ENCODE results near the gene RBM15B. TPM values are rescaled to one million over a fixed set of nuclear protein-coding genes. Genes with fewer than 3 reads are reported as not detected.

Gene RBM15B
- total and polyA plus RNA-seq, 3 donors from 2014 or later: 27.1 to 41.4 (median 33.9) TPM

DNA sequence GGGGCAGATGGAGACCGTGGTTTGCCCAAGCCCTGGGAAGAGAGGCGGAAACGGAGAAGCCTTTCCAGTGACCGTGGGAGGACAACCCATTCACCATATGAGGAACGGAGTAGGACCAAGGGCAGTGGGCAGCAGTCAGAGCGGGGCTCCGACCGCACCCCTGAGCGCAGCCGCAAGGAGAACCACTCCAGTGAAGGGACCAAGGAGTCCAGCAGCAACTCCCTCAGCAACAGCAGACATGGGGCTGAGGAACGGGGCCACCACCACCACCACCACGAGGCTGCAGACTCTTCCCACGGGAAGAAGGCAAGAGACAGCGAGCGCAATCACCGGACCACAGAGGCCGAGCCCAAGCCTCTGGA lies 2.0 kb downstream of the RBM15B start:
- intact Hi-C loops (cut with DNase I; ENCODE audit: low total_unique reads): loop anchor here (10.0 kb wide), 2 partner anchors 102 to 272 kb away; no protein-coding TSS in a partner anchor
- Histone ChIP-seq H3K4me3 (no peak overlapping the region), H3K4me1 (peaks cover 36% of the 10 kb centered on the region), H3K36me3 (ENCODE audit: low read depth, missing control alignments) (no peaks in the 10 kb centered on the region), H3K9me3 (no peaks in the 10 kb centered on the region), H3K27ac (no peak overlapping the region), H3K27me3 (no peaks in the 10 kb centered on the region)
- WGBS, 2 donors: 73 to 74% methylated on average over 8 to 17 of the region's 17 CpGs
- no peak for DNase-seq
- TF ChIP-seq POLR2A (IDR thresholded peaks at IDR 0.05): no peak

GRCh38 chr3:51393564-51393963 lies 2.5 kb downstream of the RBM15B start:
- no peak for TF ChIP-seq CTCF (IDR thresholded peaks at IDR 0.05)
- TF ChIP-seq POLR2A (IDR thresholded peaks at IDR 0.05): no peak
- no peak for DNase-seq
- no peaks in the 10 kb centered on the region for H3K27me3 ChIP-seq
- peaks cover 36% of the 10 kb centered on the region for H3K4me1 ChIP-seq
- H3K27ac ChIP-seq: no peak overlapping the region
- intact Hi-C loops (cut with DNase I; ENCODE audit: low total_unique reads): loop anchor here (10.0 kb wide), 2 partner anchors 101 to 271 kb away; no protein-coding TSS in a partner anchor
- WGBS, 2 donors: 73 to 76% methylated on average over 3 to 14 of the region's 14 CpGs
- no peak overlapping the region for H3K4me3 ChIP-seq
- no peaks in the 10 kb centered on the region for H3K36me3 ChIP-seq (ENCODE audit: low read depth, missing control alignments)
- H3K9me3 ChIP-seq: no peaks in the 10 kb centered on the region

DNA sequence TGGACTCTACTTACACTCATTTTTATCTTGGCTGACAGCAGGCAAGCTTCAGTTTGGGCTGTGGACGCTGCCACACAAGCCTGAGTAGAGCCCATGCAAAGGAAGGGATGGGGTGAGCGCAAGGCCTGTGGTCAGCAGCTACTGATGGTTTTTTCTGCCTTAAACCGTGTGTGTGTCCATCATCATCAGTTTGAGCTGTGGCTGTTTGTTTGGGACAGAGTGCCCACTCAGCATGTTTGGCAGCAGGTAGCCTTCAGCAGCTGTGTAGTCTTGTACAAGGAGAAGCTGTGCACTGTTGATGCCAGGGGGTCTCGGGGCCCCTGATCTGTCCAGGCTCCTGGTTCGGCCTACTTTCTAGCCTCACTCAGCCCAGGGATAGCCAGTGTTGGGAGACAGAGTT lies 3.5 kb downstream of the RBM15B start:
- TF ChIP-seq POLR2A (IDR thresholded peaks at IDR 0.05) (no peak), CTCF (IDR thresholded peaks at IDR 0.05) (no peak)
- WGBS, 2 donors: 70 to 93% methylated on average over 5 of the region's 5 CpGs
- intact Hi-C loops (cut with DNase I; ENCODE audit: low total_unique reads): loop anchor here (10.0 kb wide), 2 partner anchors 100 to 270 kb away; no protein-coding TSS in a partner anchor
- no peak overlapping the region for H3K4me3 ChIP-seq
- no peaks in the 10 kb centered on the region for H3K9me3 ChIP-seq
- H3K27ac ChIP-seq: no peak overlapping the region
- peaks cover 36% of the 10 kb centered on the region for H3K4me1 ChIP-seq
- no peak for DNase-seq
- no peaks in the 10 kb centered on the region for H3K36me3 ChIP-seq (ENCODE audit: low read depth, missing control alignments)
- H3K27me3 ChIP-seq: no peaks in the 10 kb centered on the region

- 82 to 84% methylated on average over 12 of the region's 12 CpGs for WGBS, 2 donors
- no peaks in the 10 kb centered on the region for H3K9me3 ChIP-seq
- TF ChIP-seq POLR2A (IDR thresholded peaks at IDR 0.05) (no peak), CTCF (IDR thresholded peaks at IDR 0.05) (no peak)
- no peaks in the 10 kb centered on the region for H3K36me3 ChIP-seq (ENCODE audit: low read depth, missing control alignments)
- DNase-seq: no peak
- H3K27me3 ChIP-seq: no peaks in the 10 kb centered on the region
- intact Hi-C loops (cut with DNase I; ENCODE audit: low total_unique reads): loop anchor here (10.0 kb wide), 2 partner anchors 99 to 269 kb away; no protein-coding TSS in a partner anchor
- peaks cover 30% of the 10 kb centered on the region for H3K4me1 ChIP-seq
- H3K27ac ChIP-seq: no peak overlapping the region
- no peak overlapping the region for H3K4me3 ChIP-seq
Measured at GRCh38 chr3:51395493-51396213, 4.6 kb downstream of the RBM15B start.

DNA sequence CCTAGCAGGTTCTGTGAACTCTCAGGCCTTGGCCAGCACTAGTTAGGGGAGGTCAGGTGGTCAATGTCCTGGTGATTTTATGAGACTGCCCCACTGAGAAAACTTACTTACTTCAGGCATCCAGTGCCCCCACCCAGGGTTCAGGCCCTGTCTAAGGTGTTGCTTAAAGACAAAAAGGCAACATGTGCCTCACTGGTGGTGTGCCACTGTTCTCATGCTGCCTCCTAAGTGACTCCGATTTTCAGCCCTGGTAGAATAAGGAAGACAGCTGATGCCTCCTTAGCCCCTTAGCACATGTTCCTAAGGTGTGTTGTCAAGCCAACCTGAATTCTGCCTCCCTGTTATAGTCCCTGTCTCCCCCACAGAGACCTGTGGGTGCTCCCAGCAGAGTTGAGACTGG lies 5.3 kb downstream of the RBM15B start:
- WGBS, 2 donors: 100% methylated on average over 1 of the region's 1 CpG
- peaks cover 28% of the 10 kb centered on the region for H3K4me1 ChIP-seq
- intact Hi-C loops (cut with DNase I; ENCODE audit: low total_unique reads): loop anchor here (10.0 kb wide), 2 partner anchors 98 to 268 kb away; no protein-coding TSS in a partner anchor
- H3K27ac ChIP-seq: no peak overlapping the region
- no peak for DNase-seq
- no peak overlapping the region for H3K4me3 ChIP-seq
- no peaks in the 10 kb centered on the region for H3K9me3 ChIP-seq
- H3K36me3 ChIP-seq (ENCODE audit: low read depth, missing control alignments): no peaks in the 10 kb centered on the region
- H3K27me3 ChIP-seq: no peaks in the 10 kb centered on the region
- TF ChIP-seq CTCF (IDR thresholded peaks at IDR 0.05) (no peak), POLR2A (IDR thresholded peaks at IDR 0.05) (no peak)

Data from testis (tissue), 3 donors.